Fibroblast of lung (primary cell): ENCODE measurements around the gene RFXANK. TPM values are rescaled to one million over a fixed set of nuclear protein-coding genes. Genes with fewer than 3 reads are reported as not detected.
"Not testable (repeated sequence)": the region's sequence is repeated elsewhere in the genome, so short reads cannot be mapped to it uniquely, and the experiment has no call there.

ENCODE experiments used
- DNase-seq, 2 donors: peaks; one replicate each; pipeline versions ENCODE4 v3.0.0 to v3.0.0-alpha.2; 2010; ENCODE audit warnings: low read depth in 2 of 2
- H2AFZ ChIP-seq: 2 replicates; pipeline ENCODE4 v1.5.1; 2012; ENCODE audit warnings: low read length, control low read depth, inconsistent platforms
- H3K27ac ChIP-seq: 2 replicates; pipeline ENCODE4 v1.5.1; 2011; ENCODE audit warnings: low read length, control low read depth; ENCODE audit not compliant: insufficient read depth
- H3K27me3 ChIP-seq: 2 replicates; pipeline ENCODE4 v1.5.1; 2011; ENCODE audit warnings: mild to moderate bottlenecking, low read length; ENCODE audit not compliant: control insufficient read depth, insufficient read depth
- H3K36me3 ChIP-seq: 2 replicates; pipeline ENCODE4 v1.5.1; 2011; ENCODE audit warnings: low read length; ENCODE audit not compliant: control insufficient read depth, insufficient read depth
- H3K4me1 ChIP-seq: 2 replicates; pipeline ENCODE4 v1.5.1; 2011; ENCODE audit warnings: low read length; ENCODE audit not compliant: control insufficient read depth, insufficient read depth; ENCODE audit errors: extremely low read depth
- H3K4me2 ChIP-seq: 2 replicates; pipeline ENCODE4 v1.5.1; 2011; ENCODE audit warnings: low read length, control low read depth; ENCODE audit not compliant: insufficient read depth; ENCODE audit errors: extremely low read depth
- H3K4me3 ChIP-seq, 4 experiments: fragments of 200-600 bp in 1 of 4; sonication (generic) in 1 of 4; replicated peaks in 1 of 4; 2 replicates each; pipeline ENCODE4 v1.5.1; 2011 to 2016; ENCODE audit warnings: low read length in 4 of 4, low read depth in 3 of 4, mild to moderate bottlenecking in 3 of 4, control low read depth in 2 of 4, inconsistent platforms in 1 of 4, mixed read lengths in 1 of 4; ENCODE audit not compliant: insufficient read depth in 1 of 4; ENCODE audit errors: control extremely low read depth in 1 of 4
- H3K79me2 ChIP-seq: 2 replicates; pipeline ENCODE4 v1.5.1; 2012; ENCODE audit warnings: mild to moderate bottlenecking, low read length, inconsistent platforms; ENCODE audit not compliant: control insufficient read depth, insufficient read depth
- H3K9ac ChIP-seq: 2 replicates; pipeline ENCODE4 v1.5.1; 2011; ENCODE audit warnings: mild to moderate bottlenecking, low read length, control low read depth; ENCODE audit not compliant: insufficient read depth
- H3K9me3 ChIP-seq: 2 replicates; pipeline ENCODE4 v1.5.1; 2012; ENCODE audit warnings: low read depth, low read length; ENCODE audit not compliant: control insufficient read depth, insufficient read depth
- H4K20me1 ChIP-seq: 2 replicates; pipeline ENCODE4 v1.5.1; 2011; ENCODE audit warnings: low read length; ENCODE audit not compliant: control insufficient read depth, insufficient read depth; ENCODE audit errors: extremely low read depth
- CTCF ChIP-seq, 2 donors: IDR thresholded peaks in 1 of 2; conservative IDR thresholded peaks in 1 of 2; 1 replicate in 1 of 2; 2 replicates in 1 of 2; pipeline ENCODE4 v1.5.1; 2011 to 2012; ENCODE audit warnings: low read length in 2 of 2, control low read depth in 1 of 2, inconsistent platforms in 1 of 2, low read depth in 1 of 2, mild to moderate bottlenecking in 1 of 2
- EZH2 ChIP-seq: IDR thresholded peaks from 2 replicates; pipeline ENCODE4 v1.5.1; 2012; ENCODE audit warnings: low read length, control low read depth, mild to moderate bottlenecking; ENCODE audit errors: missing control alignments
- polyA plus RNA-seq, 2 donors: library from polyadenylated mRNA; depleted of rRNA in 1 of 2; stranded (reverse) in 1 of 2; unstranded in 1 of 2; fragments of >200 nt; gene quantifications; 2 replicates each; pipeline ENCODE4 v1.2.1, GENCODE V29; 2011 to 2012; ENCODE audit warnings: missing spikeins in 1 of 2
- total RNA-seq: library from RNA; depleted of rRNA; stranded (reverse); fragments of >200 nt; gene quantifications from 2 replicates; pipeline ENCODE4 v1.2.1, GENCODE V29; 2014

RFXANK gene
- total and polyA plus RNA-seq, 2 donors (not counting 1 experiment from before 2014, with no cell fraction given), result 31.9 to 65.2 TPM

- H2AFZ ChIP-seq, result peak overlapping the region; percentile 87
- peak overlapping the region; percentile 7 for H3K9ac ChIP-seq
- no peaks in the 10 kb centered on the region for H3K27me3 ChIP-seq
- H3K27ac ChIP-seq, result no peak overlapping the region
- no peaks in the 10 kb centered on the region for H3K36me3 ChIP-seq
- H3K4me3 ChIP-seq, result no peak overlapping the region
- H3K4me1 ChIP-seq, result no peaks in the 10 kb centered on the region
- TF ChIP-seq EZH2, result no peak
- peak; percentile 85 to 86 for TF ChIP-seq CTCF (conservative IDR thresholded peaks at IDR 0.05 in 1 of 2, IDR thresholded peaks at IDR 0.05 in 1 of 2; ENCODE audit: low read depth in 1 of 2, low read length in 2 of 2)
- H3K4me2 ChIP-seq, result peak overlapping the region; percentile 25
- no peaks in the 10 kb centered on the region for H3K9me3 ChIP-seq
- peak; percentile 35 to 49 for DNase-seq
- H4K20me1 ChIP-seq, result no peaks in the 10 kb centered on the region
- H3K79me2 ChIP-seq, result no peaks in the 10 kb centered on the region
These were observed 46.1 kb upstream of the RFXANK start for GRCh38 chr19:19145684-19146608.

GRCh38 chr19:19146865-19147264, 45.2 kb upstream of the RFXANK start:
- Histone ChIP-seq H3K79me2 (no peaks in the 10 kb centered on the region), H3K4me2 (no peak overlapping the region), H4K20me1 (no peaks in the 10 kb centered on the region), H2AFZ (no peak overlapping the region), H3K36me3 (no peaks in the 10 kb centered on the region), H3K9me3 (no peaks in the 10 kb centered on the region), H3K27me3 (no peaks in the 10 kb centered on the region), H3K4me1 (no peaks in the 10 kb centered on the region), H3K4me3 (no peak overlapping the region), H3K27ac (no peak overlapping the region), H3K9ac (no peak overlapping the region)
- TF ChIP-seq EZH2 (no peak), CTCF (conservative IDR thresholded peaks at IDR 0.05 in 1 of 2, IDR thresholded peaks at IDR 0.05 in 1 of 2; ENCODE audit: low read depth in 1 of 2, low read length in 2 of 2) (no peak)
- DNase-seq, result no peak

GRCh38 chr19:19147344-19147743, 44.7 kb upstream of the RFXANK start:
- no peaks in the 10 kb centered on the region for H3K9me3 ChIP-seq
- no peak for DNase-seq
- TF ChIP-seq EZH2 (no peak), CTCF (conservative IDR thresholded peaks at IDR 0.05 in 1 of 2, IDR thresholded peaks at IDR 0.05 in 1 of 2; ENCODE audit: low read depth in 1 of 2, low read length in 2 of 2) (no peak)
- H4K20me1 ChIP-seq, result no peaks in the 10 kb centered on the region
- H3K36me3 ChIP-seq, result no peaks in the 10 kb centered on the region
- H3K79me2 ChIP-seq, result no peaks in the 10 kb centered on the region
- H3K27ac ChIP-seq, result no peak overlapping the region
- no peak overlapping the region for H3K4me3 ChIP-seq
- H3K9ac ChIP-seq, result no peak overlapping the region
- H3K4me2 ChIP-seq, result no peak overlapping the region
- no peak overlapping the region for H2AFZ ChIP-seq
- H3K27me3 ChIP-seq, result no peaks in the 10 kb centered on the region
- H3K4me1 ChIP-seq, result no peaks in the 10 kb centered on the region

DNA sequence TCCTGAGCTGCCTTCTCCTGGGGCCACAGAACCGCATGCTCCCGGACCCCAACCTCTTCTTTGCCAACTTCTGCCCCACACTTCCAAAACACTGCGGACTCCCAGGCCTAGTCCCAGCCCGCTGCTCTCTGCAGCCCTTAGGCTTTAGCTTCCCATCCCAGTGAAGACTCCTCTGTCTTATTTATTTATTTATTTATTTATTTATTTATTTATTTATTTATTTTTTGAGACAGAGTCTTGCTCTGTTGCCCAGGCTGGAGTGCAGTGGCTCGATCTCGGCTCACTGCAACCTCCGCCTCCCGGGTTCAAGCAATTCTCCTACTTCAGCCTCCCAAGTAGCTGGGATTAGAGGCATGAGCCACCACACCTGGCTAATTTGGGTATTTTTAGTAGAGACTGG, 43.6 kb upstream of the RFXANK start:
- not testable (repeated sequence) for H3K4me3 ChIP-seq, H3K9ac ChIP-seq, H3K27me3 ChIP-seq, H3K27ac ChIP-seq, H3K79me2 ChIP-seq, H3K4me1 ChIP-seq, H3K9me3 ChIP-seq, H4K20me1 ChIP-seq, H3K4me2 ChIP-seq, DNase-seq, H3K36me3 ChIP-seq, H2AFZ ChIP-seq
